CD14-positive monocyte (primary cell): ENCODE data around the gene C5orf63. TPM values are rescaled to one million over a fixed set of nuclear protein-coding genes. Genes with fewer than 3 reads are reported as not detected.

Experiments used
- DNase-seq, 3 donors: peaks; one replicate each; pipeline ENCODE4 v3.0.0-alpha.2; 2011 to 2022
- H2AFZ ChIP-seq: 2 replicates; pipeline ENCODE4 v1.6.0; 2012; ENCODE audit warnings: mild to moderate bottlenecking, low read depth, low read length, inconsistent platforms; ENCODE audit not compliant: insufficient read depth, poor library complexity, severe bottlenecking
- H3K27ac ChIP-seq, 2 donors: 1 replicate in 1 of 2; 2 replicates in 1 of 2; pipeline ENCODE4 v1.5.1; 2012 to 2013; ENCODE audit warnings: low read length in 2 of 2, control low read depth in 1 of 2, inconsistent platforms in 1 of 2, low read depth in 1 of 2, mild to moderate bottlenecking in 1 of 2
- H3K27me3 ChIP-seq, 2 donors: one replicate each; pipeline versions ENCODE4 v1.6.0 to v1.6.1; 2011 to 2013; ENCODE audit warnings: low read length in 2 of 2; ENCODE audit not compliant: control insufficient read depth in 2 of 2, insufficient read depth in 2 of 2
- H3K36me3 ChIP-seq, 2 donors: replicated peaks in 1 of 2; 1 replicate in 1 of 2; 2 replicates in 1 of 2; pipeline versions ENCODE4 v1.5.1 to v1.6.1; 2012 to 2013; ENCODE audit warnings: low read length in 2 of 2, control low read depth in 1 of 2, inconsistent platforms in 1 of 2, mild to moderate bottlenecking in 1 of 2; ENCODE audit not compliant: insufficient read depth in 2 of 2, control insufficient read depth in 1 of 2
- H3K4me1 ChIP-seq, 2 donors: 1 replicate in 1 of 2; 2 replicates in 1 of 2; pipeline versions ENCODE4 v1.5.1 to v1.6.1; 2012 to 2013; ENCODE audit warnings: low read length in 2 of 2, control low read depth in 1 of 2, inconsistent platforms in 1 of 2, mild to moderate bottlenecking in 1 of 2, moderate library complexity in 1 of 2; ENCODE audit not compliant: insufficient read depth in 2 of 2, control insufficient read depth in 1 of 2
- H3K4me2 ChIP-seq: replicated peaks from 2 replicates; pipeline ENCODE3; 2012; ENCODE audit warnings: low read length, moderate library complexity, mild to moderate bottlenecking; ENCODE audit not compliant: poor library complexity, severe bottlenecking; ENCODE audit errors: extremely low read depth
- H3K4me3 ChIP-seq, 3 experiments: fragments of 200-600 bp in 1 of 3; sonication (generic) in 1 of 3; replicated peaks in 1 of 3; 1 replicate in 2 of 3; 2 replicates in 1 of 3; pipeline ENCODE4 v1.5.1; 2011 to 2013; ENCODE audit warnings: low read length in 3 of 3, mild to moderate bottlenecking in 3 of 3, control low read depth in 2 of 3, low read depth in 2 of 3, inconsistent platforms in 1 of 3, moderate library complexity in 1 of 3
- H3K79me2 ChIP-seq: 2 replicates; pipeline ENCODE4 v1.6.0; 2012; ENCODE audit warnings: mild to moderate bottlenecking, control low read depth, inconsistent platforms, low read length, moderate library complexity; ENCODE audit not compliant: insufficient read depth
- H3K9ac ChIP-seq: 2 replicates; pipeline ENCODE4 v1.6.0; 2017; ENCODE audit warnings: low read length, mild to moderate bottlenecking; ENCODE audit not compliant: insufficient read depth, poor library complexity, severe bottlenecking
- H3K9me3 ChIP-seq, 2 donors: replicated peaks in 1 of 2; 1 replicate in 1 of 2; 2 replicates in 1 of 2; pipeline versions ENCODE4 v1.5.1 to v1.6.1; 2012 to 2013; ENCODE audit warnings: low read length in 2 of 2, control low read depth in 1 of 2; ENCODE audit not compliant: control insufficient read depth in 1 of 2, insufficient read depth in 1 of 2
- H4K20me1 ChIP-seq: 2 replicates; pipeline ENCODE4 v1.6.0; 2012; ENCODE audit warnings: mild to moderate bottlenecking, low read length, control low read depth, moderate library complexity; ENCODE audit not compliant: insufficient read depth
- H3K27ac Mint-ChIP-seq, 7 donors: one replicate each; pipeline ENCODE4 v1.8.0; 2020; ENCODE audit warnings: mild to moderate bottlenecking in 7 of 7, mixed read lengths in 7 of 7, moderate library complexity in 6 of 7, inconsistent platforms in 2 of 7
- H3K27me3 Mint-ChIP-seq, 3 donors: one replicate each; pipeline ENCODE4 v1.8.0; 2021 to 2022; ENCODE audit warnings: low read depth in 3 of 3, mild to moderate bottlenecking in 3 of 3, mixed read lengths in 3 of 3, moderate library complexity in 3 of 3, inconsistent platforms in 1 of 3
- H3K36me3 Mint-ChIP-seq, 2 donors: one replicate each; pipeline ENCODE4 v1.8.0; 2020; ENCODE audit warnings: mixed read lengths in 2 of 2, inconsistent platforms in 1 of 2, mild to moderate bottlenecking in 1 of 2
- H3K4me1 Mint-ChIP-seq: one replicate; pipeline ENCODE4 v1.8.0; 2020; ENCODE audit warnings: mild to moderate bottlenecking, mixed read lengths
- H3K4me3 Mint-ChIP-seq, 2 donors: one replicate each; pipeline ENCODE4 v1.8.0; 2020; ENCODE audit warnings: mild to moderate bottlenecking in 2 of 2, mixed read lengths in 2 of 2, moderate library complexity in 1 of 2
- H3K9me3 Mint-ChIP-seq, 7 donors: one replicate each; pipeline ENCODE4 v1.8.0; 2020 to 2022; ENCODE audit warnings: mixed read lengths in 7 of 7, mild to moderate bottlenecking in 6 of 7, moderate library complexity in 6 of 7, inconsistent platforms in 2 of 7
- WGBS: methylation state at CpG from one replicate; pipeline ENCODE4 v1.1.5; 2013; ENCODE audit warnings: missing lambda C conversion rate; ENCODE audit not compliant: insufficient coverage; 5-methylcytosine and 5-hydroxymethylcytosine counted together
- intact Hi-C, 2 donors: fragments of 100-400 bp; cut with micrococcal nuclease; formaldehyde crosslinking; loops; one replicate each; pipeline versions ENCODE4 v1.15.0 to v1.15.1; 2023
- polyA plus RNA-seq, 3 donors: library from polyadenylated mRNA; depleted of rRNA in 1 of 3; unstranded in 2 of 3; stranded (reverse) in 1 of 3; fragments of 300-500 nt in 2 of 3; fragments of >200 nt in 1 of 3; fragmentation: Illumina TruSeq in 2 of 3; gene quantifications; 1 replicate in 2 of 3; 2 replicates in 1 of 3; pipeline ENCODE4 v1.2.3, GENCODE V29; 2012 to 2021
- TF ChIP-seq, protein P1 (sequence below): fragments of 200-600 bp; IDR thresholded peaks from one replicate; pipeline ENCODE4 v1.8.0; 2022; ENCODE audit warnings: antibody characterized with exemption, mild to moderate bottlenecking

C5orf63 gene
- polyA plus RNA-seq, 3 donors = 0.27 to 1.5 TPM; not detected in 1

DNA sequence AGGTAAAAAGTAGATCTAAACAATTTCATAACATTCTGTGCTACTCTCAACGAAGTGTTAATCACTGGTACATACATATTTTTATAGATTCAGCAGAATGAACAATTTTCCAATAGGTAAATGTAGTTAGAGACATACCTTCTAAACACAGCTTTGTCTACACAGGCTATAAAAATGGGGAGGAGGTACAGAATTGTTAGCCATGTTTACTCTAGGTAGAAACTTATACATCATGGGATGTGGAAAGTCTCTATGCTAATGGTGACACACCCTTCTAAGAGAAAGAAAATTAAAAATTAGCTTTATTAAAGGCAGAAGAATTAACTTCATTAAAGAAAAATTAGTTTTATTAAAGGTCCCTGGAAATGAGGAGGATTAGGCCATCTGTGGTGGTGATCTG is 11.8 kb downstream of the C5orf63 start:
- no peak for DNase-seq
- intact Hi-C loops = no loop called here
- H3K9ac ChIP-seq = no peak overlapping the region
- H4K20me1 ChIP-seq = no peaks in the 10 kb centered on the region
- H3K27ac ChIP-seq = no peak overlapping the region
- no peaks in the 10 kb centered on the region for H3K27me3 ChIP-seq
- H3K4me2 ChIP-seq = no peak overlapping the region
- Mint-ChIP-seq H3K27me3 (no peaks in the 10 kb centered on the region), H3K4me1 (peaks cover 8% of the 10 kb centered on the region), H3K4me3 (no peak overlapping the region), H3K9me3 (no peaks in the 10 kb centered on the region), H3K27ac (no peak overlapping the region), H3K36me3 (peaks cover 0 to under 1% of the 10 kb centered on the region in 2 donors)
- peaks cover 0 to 3% of the 10 kb centered on the region in 2 donors for H3K36me3 ChIP-seq
- TF ChIP-seq, protein P1, sequence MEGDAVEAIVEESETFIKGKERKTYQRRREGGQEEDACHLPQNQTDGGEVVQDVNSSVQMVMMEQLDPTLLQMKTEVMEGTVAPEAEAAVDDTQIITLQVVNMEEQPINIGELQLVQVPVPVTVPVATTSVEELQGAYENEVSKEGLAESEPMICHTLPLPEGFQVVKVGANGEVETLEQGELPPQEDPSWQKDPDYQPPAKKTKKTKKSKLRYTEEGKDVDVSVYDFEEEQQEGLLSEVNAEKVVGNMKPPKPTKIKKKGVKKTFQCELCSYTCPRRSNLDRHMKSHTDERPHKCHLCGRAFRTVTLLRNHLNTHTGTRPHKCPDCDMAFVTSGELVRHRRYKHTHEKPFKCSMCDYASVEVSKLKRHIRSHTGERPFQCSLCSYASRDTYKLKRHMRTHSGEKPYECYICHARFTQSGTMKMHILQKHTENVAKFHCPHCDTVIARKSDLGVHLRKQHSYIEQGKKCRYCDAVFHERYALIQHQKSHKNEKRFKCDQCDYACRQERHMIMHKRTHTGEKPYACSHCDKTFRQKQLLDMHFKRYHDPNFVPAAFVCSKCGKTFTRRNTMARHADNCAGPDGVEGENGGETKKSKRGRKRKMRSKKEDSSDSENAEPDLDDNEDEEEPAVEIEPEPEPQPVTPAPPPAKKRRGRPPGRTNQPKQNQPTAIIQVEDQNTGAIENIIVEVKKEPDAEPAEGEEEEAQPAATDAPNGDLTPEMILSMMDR = no peak
- WGBS = no CpG with 5 or more reads among the region's 1 CpG
- H2AFZ ChIP-seq = no peak overlapping the region
- H3K4me1 ChIP-seq = peaks cover 0 to 3% of the 10 kb centered on the region in 2 donors
- no peaks in the 10 kb centered on the region for H3K79me2 ChIP-seq
- no peaks in the 10 kb centered on the region for H3K9me3 ChIP-seq
- no peak overlapping the region for H3K4me3 ChIP-seq

DNA sequence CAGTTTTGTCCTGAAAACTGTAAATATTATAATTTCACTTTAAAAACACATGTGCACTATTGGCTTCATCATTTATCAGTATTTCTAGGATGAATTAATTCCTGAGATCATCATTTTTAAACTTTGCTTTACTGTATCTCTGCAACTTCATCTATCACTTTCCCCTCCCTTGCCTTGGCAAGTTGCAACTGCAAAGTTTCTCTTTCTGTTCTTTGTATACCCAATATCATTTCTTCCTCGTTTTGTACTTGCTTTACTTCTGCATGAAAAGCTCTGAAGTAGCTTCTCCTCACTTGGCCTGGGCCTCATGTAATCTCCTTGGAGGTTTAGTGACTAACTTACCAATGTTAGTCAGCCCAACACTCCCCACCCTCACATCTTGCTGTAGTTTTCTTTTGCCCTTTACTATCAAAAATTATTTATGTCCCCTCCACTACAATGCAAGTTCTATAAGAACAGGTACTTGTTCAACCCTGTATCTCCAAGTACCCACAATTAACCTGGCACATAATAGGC is 12.8 kb downstream of the C5orf63 start:
- H3K27ac ChIP-seq = no peak overlapping the region
- TF ChIP-seq, protein P1 = no peak
- no peak for DNase-seq
- H3K79me2 ChIP-seq = no peaks in the 10 kb centered on the region
- no peaks in the 10 kb centered on the region for H3K9me3 ChIP-seq
- H3K4me3 ChIP-seq = no peak overlapping the region
- 0% methylated on average over 1 of the region's 1 CpG for WGBS
- H3K9me3 Mint-ChIP-seq = peaks cover 0 to 7% (median 0%) of the 10 kb centered on the region in 7 donors
- H3K27me3 ChIP-seq = no peaks in the 10 kb centered on the region
- intact Hi-C loops = loop anchor here in 1 of 2 donors (1.0 kb wide), 1 partner anchor 26 kb away; no protein-coding TSS in a partner anchor
- H3K27me3 Mint-ChIP-seq = no peaks in the 10 kb centered on the region
- no peak overlapping the region for H3K4me2 ChIP-seq
- H3K9ac ChIP-seq = no peak overlapping the region
- peaks cover 3 to 7% of the 10 kb centered on the region in 2 donors for H3K4me1 ChIP-seq
- H3K4me3 Mint-ChIP-seq = no peak overlapping the region
- no peak overlapping the region for H2AFZ ChIP-seq
- H3K36me3 ChIP-seq = peaks cover 0 to 3% of the 10 kb centered on the region in 2 donors
- H3K27ac Mint-ChIP-seq = peak overlapping the region in 1 of 7 donors; percentile 19
- H3K36me3 Mint-ChIP-seq = peaks cover 0 to 5% of the 10 kb centered on the region in 2 donors
- no peaks in the 10 kb centered on the region for H4K20me1 ChIP-seq
- peaks cover 17% of the 10 kb centered on the region for H3K4me1 Mint-ChIP-seq
